ENCODE results near the gene CTXND2. TPM values are rescaled to one million over a fixed set of nuclear protein-coding genes. Genes with fewer than 3 reads are reported as not detected.

CTXND2 gene
- total and polyA plus RNA-seq, 2 of the 13 experiments (the other 11 are each of a cell fraction or from before 2014, with no cell fraction given): not detected

GRCh38 chr1:150909585-150910180 is 22.7 kb downstream of the CTXND2 start:
- ChIA-PET CTCF (ENCODE audit: low intra/inter-chr PET ratio, low total read pairs) (no interaction called here), POLR2A (no interaction called here)
- DNase-seq (ENCODE audit: low spot score): no peak
- H3K36me3 ChIP-seq (replicated peaks in 1 of 2; ENCODE audit: control insufficient read depth in 1 of 2, insufficient read depth in 2 of 2, low read length in 2 of 2): no peaks in the 10 kb centered on the region
- H3K4me1 ChIP-seq (ENCODE audit: insufficient read depth, low read length): no peaks in the 10 kb centered on the region
- H3K4me3 ChIP-seq (replicated peaks in 1 of 3; ENCODE audit: insufficient read depth in 1 of 3, low read depth in 2 of 3, low read length in 3 of 3): no peak overlapping the region
- H3K27ac ChIP-seq (ENCODE audit: extremely low read length, insufficient read depth, low read length): no peak overlapping the region
- WGBS (ENCODE audit: low lambda C conversion rate): 54% methylated on average over 4 of the region's 4 CpGs
- intact Hi-C loops (cut with micrococcal nuclease; ENCODE audit: unreplicated experiment) (no loop called here), in situ Hi-C loops (cut with HindIII; ENCODE audit: extremely low pct_ligation_motif_present, low pct_unique_long_range_greater_than_20kb) (no loop called here)
- TF ChIP-seq ZNF224 (CRISPR knock-in tag; IDR thresholded peaks at IDR 0.05) (no peak), HIVEP1 (CRISPR knock-in tag; IDR thresholded peaks at IDR 0.05) (no peak), SYNCRIP (IDR thresholded peaks at IDR 0.05; ENCODE audit: insufficient read depth, low read depth, low read length) (no peak), DRAP1 (CRISPR knock-in tag; IDR thresholded peaks at IDR 0.05) (no peak), ZNF124 (CRISPR knock-in tag; IDR thresholded peaks at IDR 0.05) (peak; percentile 58; the same call in 1 of the 2 replicates), KLF6 (CRISPR knock-in tag; IDR thresholded peaks at IDR 0.05) (no peak), ZNF747 (CRISPR knock-in tag; IDR thresholded peaks at IDR 0.05; ENCODE audit: borderline replicate concordance) (no peak)
- no peak overlapping the region for H3K4me2 ChIP-seq (ENCODE audit: low read depth, low read length)
- FAIRE-seq: no peak
- no peak for ATAC-seq
- no peak overlapping the region for H3K9ac ChIP-seq (ENCODE audit: insufficient read depth, low read depth, low read length)
- no peaks in the 10 kb centered on the region for H4K20me1 ChIP-seq (ENCODE audit: insufficient read depth, low read length)
- BruUV-seq (replicated peaks): no TSS peak
- H3K27me3 ChIP-seq (ENCODE audit: control insufficient read depth in 1 of 2, insufficient read depth in 2 of 2, low read length in 2 of 2): no peaks in the 10 kb centered on the region
- H2AFZ ChIP-seq (ENCODE audit: low read length): no peak overlapping the region
- H3K79me2 ChIP-seq (ENCODE audit: insufficient read depth, low read length): no peaks in the 10 kb centered on the region
- H3K9me3 ChIP-seq (ENCODE audit: low read length): no peaks in the 10 kb centered on the region

GRCh38 chr1:150912623-150913022 is 25.7 kb downstream of the CTXND2 start:
- H3K27ac ChIP-seq (ENCODE audit: extremely low read length, insufficient read depth, low read length): no peak overlapping the region
- H3K9ac ChIP-seq (ENCODE audit: insufficient read depth, low read depth, low read length): no peak overlapping the region
- no TSS peak for BruUV-seq (replicated peaks)
- no peaks in the 10 kb centered on the region for H3K36me3 ChIP-seq (replicated peaks in 1 of 2; ENCODE audit: control insufficient read depth in 1 of 2, insufficient read depth in 2 of 2, low read length in 2 of 2)
- CTCF ChIA-PET (ENCODE audit: low intra/inter-chr PET ratio, low total read pairs): no interaction called here
- no peaks in the 10 kb centered on the region for H4K20me1 ChIP-seq (ENCODE audit: insufficient read depth, low read length)
- ATAC-seq (no peak), DNase-seq (ENCODE audit: low spot score) (no peak), FAIRE-seq (no peak)
- POLR2A ChIA-PET: no interaction called here
- no peak overlapping the region for H3K4me2 ChIP-seq (ENCODE audit: low read depth, low read length)
- no peaks in the 10 kb centered on the region for H3K27me3 ChIP-seq (ENCODE audit: control insufficient read depth in 1 of 2, insufficient read depth in 2 of 2, low read length in 2 of 2)
- intact Hi-C loops (cut with micrococcal nuclease; ENCODE audit: unreplicated experiment): no loop called here
- H3K4me1 ChIP-seq (ENCODE audit: insufficient read depth, low read length): no peaks in the 10 kb centered on the region
- no peaks in the 10 kb centered on the region for H3K9me3 ChIP-seq (ENCODE audit: low read length)
- no peaks in the 10 kb centered on the region for H3K79me2 ChIP-seq (ENCODE audit: insufficient read depth, low read length)
- in situ Hi-C loops (cut with HindIII; ENCODE audit: extremely low pct_ligation_motif_present, low pct_unique_long_range_greater_than_20kb): no loop called here
- no peak overlapping the region for H2AFZ ChIP-seq (ENCODE audit: low read length)
- no peak overlapping the region for H3K4me3 ChIP-seq (replicated peaks in 1 of 3; ENCODE audit: insufficient read depth in 1 of 3, low read depth in 2 of 3, low read length in 3 of 3)
- TF ChIP-seq THRA (CRISPR knock-in tag; IDR thresholded peaks at IDR 0.05; ENCODE audit: borderline replicate concordance) (no peak), RARA (CRISPR knock-in tag; IDR thresholded peaks at IDR 0.05) (no peak), SKI (IDR thresholded peaks at IDR 0.05; ENCODE audit: partially characterized antibody) (no peak), REL (CRISPR knock-in tag; conservative IDR thresholded peaks at IDR 0.05) (no peak), ZNF672 (CRISPR knock-in tag; IDR thresholded peaks at IDR 0.05) (no peak)
- TF ChIP-seq, protein P1, sequence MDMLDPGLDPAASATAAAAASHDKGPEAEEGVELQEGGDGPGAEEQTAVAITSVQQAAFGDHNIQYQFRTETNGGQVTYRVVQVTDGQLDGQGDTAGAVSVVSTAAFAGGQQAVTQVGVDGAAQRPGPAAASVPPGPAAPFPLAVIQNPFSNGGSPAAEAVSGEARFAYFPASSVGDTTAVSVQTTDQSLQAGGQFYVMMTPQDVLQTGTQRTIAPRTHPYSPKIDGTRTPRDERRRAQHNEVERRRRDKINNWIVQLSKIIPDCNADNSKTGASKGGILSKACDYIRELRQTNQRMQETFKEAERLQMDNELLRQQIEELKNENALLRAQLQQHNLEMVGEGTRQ (IDR thresholded peaks at IDR 0.05; ENCODE audit: low read depth, low read length): no peak
- TF ChIP-seq, protein P1 (CRISPR knock-in tag; IDR thresholded peaks at IDR 0.05; ENCODE audit: borderline replicate concordance): no peak
- TF ChIP-seq, protein P2, sequence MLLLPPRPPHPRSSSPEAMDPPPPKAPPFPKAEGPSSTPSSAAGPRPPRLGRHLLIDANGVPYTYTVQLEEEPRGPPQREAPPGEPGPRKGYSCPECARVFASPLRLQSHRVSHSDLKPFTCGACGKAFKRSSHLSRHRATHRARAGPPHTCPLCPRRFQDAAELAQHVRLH (CRISPR knock-in tag; IDR thresholded peaks at IDR 0.05; ENCODE audit: borderline replicate concordance, low read depth): no peak
